Epithelial cell of esophagus (primary cell): ENCODE measurements around the gene LARP4B.

Source experiments
- DNase-seq: peaks from one replicate; pipeline ENCODE4 v3.0.0; 2010; ENCODE audit warnings: low read depth
- H3K4me3 ChIP-seq: 2 replicates; pipeline ENCODE4 v1.5.1; 2011; ENCODE audit warnings: mild to moderate bottlenecking, low read length, control low read depth
- TF ChIP-seq, protein P1 (sequence below): IDR thresholded peaks from 2 replicates; pipeline ENCODE4 v1.5.1; 2011; ENCODE audit warnings: low read depth, mild to moderate bottlenecking, low read length, control low read depth, inconsistent platforms; ENCODE audit not compliant: insufficient read depth; ENCODE audit errors: missing control alignments

Gene LARP4B

DNA sequence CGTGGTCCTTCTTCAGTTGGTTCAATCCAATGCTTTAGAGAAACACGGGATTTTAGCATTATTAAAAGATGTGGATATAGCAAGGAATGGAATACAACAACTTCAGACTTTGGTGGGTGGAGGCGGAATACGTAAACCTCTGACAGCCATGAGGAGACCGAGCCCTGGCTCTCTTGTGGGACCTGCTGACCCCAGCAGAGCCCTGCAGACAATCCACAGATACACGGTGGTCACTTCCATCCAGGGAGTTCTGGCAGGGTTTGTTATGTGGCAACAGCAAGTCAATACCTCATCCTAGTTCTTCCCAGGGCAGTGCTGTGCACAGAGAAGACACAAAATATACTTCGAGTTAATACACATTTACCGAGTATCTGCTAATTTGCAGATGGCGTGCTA is 123.5 kb downstream of the LARP4B start:
- DNase-seq = no peak
- TF ChIP-seq, protein P1, sequence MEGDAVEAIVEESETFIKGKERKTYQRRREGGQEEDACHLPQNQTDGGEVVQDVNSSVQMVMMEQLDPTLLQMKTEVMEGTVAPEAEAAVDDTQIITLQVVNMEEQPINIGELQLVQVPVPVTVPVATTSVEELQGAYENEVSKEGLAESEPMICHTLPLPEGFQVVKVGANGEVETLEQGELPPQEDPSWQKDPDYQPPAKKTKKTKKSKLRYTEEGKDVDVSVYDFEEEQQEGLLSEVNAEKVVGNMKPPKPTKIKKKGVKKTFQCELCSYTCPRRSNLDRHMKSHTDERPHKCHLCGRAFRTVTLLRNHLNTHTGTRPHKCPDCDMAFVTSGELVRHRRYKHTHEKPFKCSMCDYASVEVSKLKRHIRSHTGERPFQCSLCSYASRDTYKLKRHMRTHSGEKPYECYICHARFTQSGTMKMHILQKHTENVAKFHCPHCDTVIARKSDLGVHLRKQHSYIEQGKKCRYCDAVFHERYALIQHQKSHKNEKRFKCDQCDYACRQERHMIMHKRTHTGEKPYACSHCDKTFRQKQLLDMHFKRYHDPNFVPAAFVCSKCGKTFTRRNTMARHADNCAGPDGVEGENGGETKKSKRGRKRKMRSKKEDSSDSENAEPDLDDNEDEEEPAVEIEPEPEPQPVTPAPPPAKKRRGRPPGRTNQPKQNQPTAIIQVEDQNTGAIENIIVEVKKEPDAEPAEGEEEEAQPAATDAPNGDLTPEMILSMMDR = no peak
- no peak overlapping the region for H3K4me3 ChIP-seq

DNA sequence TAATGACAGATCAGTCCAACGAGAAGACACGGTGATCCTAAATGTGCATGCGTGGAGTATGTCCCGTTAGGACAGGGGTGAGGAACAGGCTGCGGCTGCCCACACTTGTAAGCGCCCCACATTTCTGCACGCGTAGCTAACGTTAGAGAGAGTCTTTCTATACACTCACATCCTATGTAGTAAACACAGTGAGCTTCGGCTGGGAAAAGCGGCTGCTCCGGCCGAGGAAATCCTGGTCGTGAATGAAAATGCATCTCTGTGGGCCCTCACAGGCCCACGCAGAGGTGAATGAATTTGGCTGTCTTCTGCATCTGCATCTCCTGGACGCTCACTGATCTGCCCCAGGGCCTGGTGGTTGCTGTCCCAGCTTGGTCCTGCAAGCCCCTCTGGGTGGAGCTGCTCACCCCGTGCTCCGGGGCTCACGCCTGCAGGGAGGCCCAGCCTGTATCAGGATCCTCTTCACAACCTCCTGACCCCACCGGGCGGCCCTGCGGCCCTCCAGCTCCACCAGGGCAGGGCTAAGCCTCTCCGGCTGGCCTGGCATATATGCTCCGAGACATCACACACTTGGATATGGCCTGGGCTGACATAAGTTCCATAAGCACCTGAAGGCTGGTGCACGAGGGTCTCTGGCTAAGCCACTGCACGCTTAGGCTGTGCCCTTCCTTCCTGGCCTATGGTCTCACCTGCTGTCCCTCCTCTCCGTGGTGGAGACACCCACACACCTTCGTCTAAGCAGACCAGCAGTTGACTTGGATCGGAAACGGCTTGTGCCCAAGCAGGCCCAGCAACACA is 124.1 kb downstream of the LARP4B start:
- no peak overlapping the region for H3K4me3 ChIP-seq
- TF ChIP-seq, protein P1 = no peak
- DNase-seq = no peak

DNA sequence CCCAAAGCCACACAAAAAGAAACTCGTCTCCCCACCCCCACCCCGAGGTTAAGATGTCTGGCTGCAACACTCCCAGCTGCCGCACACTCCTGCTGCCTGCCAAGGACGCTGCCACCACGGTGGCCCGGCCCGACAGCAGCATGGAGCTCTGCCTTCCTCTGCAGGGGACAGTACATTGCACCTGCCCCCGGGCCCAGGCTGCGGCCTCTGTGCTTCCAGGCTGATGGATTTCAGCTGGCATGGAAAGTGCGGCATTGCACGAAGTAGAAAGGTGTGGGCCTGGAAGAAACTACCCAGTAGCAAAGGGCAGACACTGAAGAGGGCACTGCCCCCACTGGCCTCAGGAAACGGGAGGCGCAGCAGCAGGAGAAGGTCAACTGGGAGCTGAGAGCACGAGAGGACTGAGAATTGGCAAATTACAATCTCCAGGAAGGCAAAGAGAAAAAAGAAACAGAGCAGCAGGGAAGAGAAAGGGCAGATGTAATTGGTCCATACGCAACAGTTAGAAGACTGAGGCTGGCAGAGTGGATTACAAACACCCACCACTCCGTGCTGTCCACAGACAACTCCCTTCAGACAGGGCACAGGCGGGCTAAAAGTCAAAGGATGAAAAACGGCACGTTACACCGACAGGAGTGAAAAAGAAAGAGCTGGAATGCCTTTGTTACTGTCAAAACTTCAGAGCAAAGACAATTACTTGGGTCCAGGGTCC is 124.9 kb downstream of the LARP4B start:
- no peak overlapping the region for H3K4me3 ChIP-seq
- TF ChIP-seq, protein P1 = no peak
- DNase-seq = no peak

DNA sequence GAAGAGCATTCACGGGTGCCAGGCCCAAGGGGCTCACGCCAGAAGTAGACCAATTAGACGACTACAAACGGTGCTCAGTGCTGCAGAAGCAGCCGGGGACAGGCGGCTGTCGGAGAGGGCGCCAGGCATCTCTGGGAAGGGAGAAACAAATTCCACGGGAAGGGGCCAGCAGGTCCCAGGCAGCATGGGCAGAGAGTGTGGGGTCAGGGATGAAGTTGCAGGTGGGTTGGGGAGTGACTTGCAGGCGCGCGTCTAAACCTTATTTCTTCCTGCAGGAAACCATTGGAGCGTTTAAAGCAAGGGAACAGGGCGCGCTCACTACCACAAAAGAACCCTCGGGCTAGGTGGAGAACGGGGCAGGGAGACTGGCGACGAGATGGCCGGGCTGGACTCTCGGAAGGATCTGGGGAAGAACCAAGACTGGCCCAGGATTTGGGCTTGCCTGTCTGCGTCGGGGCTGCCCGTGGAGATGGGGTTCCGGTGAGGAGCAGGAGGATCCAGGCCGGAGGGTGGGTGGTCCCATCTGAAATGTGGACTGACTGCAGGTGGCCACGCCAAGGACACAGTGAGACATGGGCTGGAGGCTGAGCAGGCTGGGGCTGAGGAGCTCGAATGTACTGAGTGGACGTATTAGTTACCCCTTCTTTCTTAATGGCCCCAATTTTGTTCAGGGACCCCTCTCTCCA is 125.7 kb downstream of the LARP4B start:
- TF ChIP-seq, protein P1 = no peak

DNA sequence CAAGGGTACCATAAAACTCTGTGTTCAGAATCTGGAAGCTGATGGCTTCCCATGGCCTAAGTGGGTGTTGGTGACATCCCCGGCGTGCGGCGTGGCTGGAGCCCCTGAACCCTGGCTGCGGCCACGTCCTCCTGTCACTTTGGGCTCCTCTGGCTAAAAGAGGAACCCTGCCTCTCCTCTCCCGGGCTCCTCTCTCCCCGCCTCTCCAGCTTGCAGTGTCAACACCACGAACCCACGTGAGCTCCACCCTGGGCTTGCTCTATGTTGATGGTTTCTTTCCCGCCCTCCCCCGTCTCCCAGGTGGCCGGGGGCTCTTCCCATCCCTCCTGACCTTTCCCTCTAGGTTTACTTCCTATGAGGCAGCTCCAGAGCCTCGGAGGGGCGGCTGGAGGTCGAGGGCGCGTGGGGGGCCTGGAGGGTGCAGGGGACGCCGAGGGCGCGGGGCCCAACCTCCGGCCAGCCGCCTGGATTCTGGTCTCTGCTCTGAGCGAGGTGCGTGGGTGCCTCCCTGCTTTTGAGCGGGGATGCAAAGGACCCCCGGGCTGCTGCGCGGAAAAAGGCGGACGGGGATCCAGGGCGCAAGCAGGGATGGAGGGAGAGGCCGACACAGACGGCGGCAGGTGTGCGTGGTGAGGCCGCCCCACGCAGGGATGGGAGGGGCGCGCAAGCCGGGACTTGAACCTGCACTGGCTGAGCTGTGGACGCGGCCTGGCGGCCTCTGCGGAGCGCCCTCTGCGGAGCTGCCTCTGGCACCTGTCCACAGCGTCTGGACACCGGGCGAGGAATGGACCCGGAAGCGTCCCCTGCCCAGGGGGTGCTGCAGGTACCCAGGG is 126.5 kb downstream of the LARP4B start:
- TF ChIP-seq, protein P1 = no peak
- DNase-seq = no peak
- no peak overlapping the region for H3K4me3 ChIP-seq

More for the DNA sequence above, 125.7 kb downstream of the LARP4B start:
- DNase-seq = no peak
- H3K4me3 ChIP-seq = no peak overlapping the region

DNA sequence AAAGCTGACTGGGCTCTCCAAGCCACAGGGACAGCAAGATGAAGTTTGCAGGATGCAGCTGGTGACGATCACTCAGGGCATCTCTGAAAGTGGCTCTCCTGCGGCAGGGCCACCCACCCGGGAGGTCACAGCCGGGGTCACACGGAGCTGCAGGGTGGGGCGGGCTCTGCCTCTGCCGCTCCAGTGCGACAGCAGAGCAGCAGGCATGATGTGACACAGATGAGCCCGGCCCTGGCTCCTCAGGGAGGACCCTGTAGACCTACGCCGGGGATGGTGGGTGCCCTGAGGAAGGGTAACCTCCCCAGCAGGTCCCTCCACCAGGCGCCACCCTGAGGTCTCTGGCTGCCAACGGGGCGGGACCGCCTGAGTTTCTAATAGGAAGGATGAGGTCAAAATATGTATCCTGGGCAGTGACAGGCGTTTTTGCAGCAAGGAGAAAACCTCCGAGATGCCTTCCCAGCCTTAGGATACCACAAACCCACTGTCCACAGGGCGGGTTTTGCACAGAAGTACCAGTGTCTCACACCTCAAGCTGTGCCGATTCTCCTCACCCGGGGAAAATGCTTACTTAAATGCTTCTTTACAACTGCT is 127.2 kb downstream of the LARP4B start:
- TF ChIP-seq, protein P1 = no peak
- no peak overlapping the region for H3K4me3 ChIP-seq
- no peak for DNase-seq
